Measurements from ENCODE around the gene HDLBP.

HDLBP gene

GRCh38 chr2:241275504-241275903 lies 40.0 kb downstream of the HDLBP start:
- no peak for TF ChIP-seq SIN3A (IDR thresholded peaks at IDR 0.05; ENCODE audit: borderline replicate concordance, insufficient read depth, low read length)
- TF ChIP-seq REST (IDR thresholded peaks at IDR 0.05; ENCODE audit: insufficient read depth in 1 of 2, low read depth in 2 of 2, low read length in 2 of 2): no peak
- TF ChIP-seq TAF1 (IDR thresholded peaks at IDR 0.05; ENCODE audit: borderline replicate concordance, insufficient read depth, low read length): no peak
- no peak for TF ChIP-seq FOXP2 (optimal IDR thresholded peaks at IDR 0.05; ENCODE audit: borderline replicate concordance, extremely low read depth, extremely low read length, insufficient read depth)
- no peak for TF ChIP-seq POLR2AphosphoS5 (IDR thresholded peaks at IDR 0.05; ENCODE audit: low read depth, low read length)

GRCh38 chr2:241274127-241274526 lies 41.3 kb downstream of the HDLBP start:
- TF ChIP-seq POLR2AphosphoS5 (IDR thresholded peaks at IDR 0.05; ENCODE audit: low read depth, low read length) (no peak), REST (IDR thresholded peaks at IDR 0.05; ENCODE audit: insufficient read depth in 1 of 2, low read depth in 2 of 2, low read length in 2 of 2) (no peak), TAF1 (IDR thresholded peaks at IDR 0.05; ENCODE audit: borderline replicate concordance, insufficient read depth, low read length) (no peak), SIN3A (IDR thresholded peaks at IDR 0.05; ENCODE audit: borderline replicate concordance, insufficient read depth, low read length) (no peak), FOXP2 (optimal IDR thresholded peaks at IDR 0.05; ENCODE audit: borderline replicate concordance, extremely low read depth, extremely low read length, insufficient read depth) (no peak)

GRCh38 chr2:241273210-241274020 lies 42.1 kb downstream of the HDLBP start:
- TF ChIP-seq FOXP2 (optimal IDR thresholded peaks at IDR 0.05; ENCODE audit: borderline replicate concordance, extremely low read depth, extremely low read length, insufficient read depth) (no peak), POLR2AphosphoS5 (IDR thresholded peaks at IDR 0.05; ENCODE audit: low read depth, low read length) (no peak)

GRCh38 chr2:241272303-241273209 lies 42.9 kb downstream of the HDLBP start:
- no peak for TF ChIP-seq FOXP2 (optimal IDR thresholded peaks at IDR 0.05; ENCODE audit: borderline replicate concordance, extremely low read depth, extremely low read length, insufficient read depth)
- 0 out of 2 replicates have a peak, but pooled peaks have one; percentile 19 for TF ChIP-seq TAF1 (IDR thresholded peaks at IDR 0.05; ENCODE audit: borderline replicate concordance, insufficient read depth, low read length)
- peak; percentile 38; the same call in 1 of the 2 replicates for TF ChIP-seq POLR2AphosphoS5 (IDR thresholded peaks at IDR 0.05; ENCODE audit: low read depth, low read length)
- TF ChIP-seq REST (IDR thresholded peaks at IDR 0.05; ENCODE audit: insufficient read depth in 1 of 2, low read depth in 2 of 2, low read length in 2 of 2): no peak

GRCh38 chr2:241271706-241272302 lies 43.7 kb downstream of the HDLBP start:
- peak; percentile 38; the same call in 1 of the 2 replicates for TF ChIP-seq POLR2AphosphoS5 (IDR thresholded peaks at IDR 0.05; ENCODE audit: low read depth, low read length)
- TF ChIP-seq REST (IDR thresholded peaks at IDR 0.05; ENCODE audit: insufficient read depth in 1 of 2, low read depth in 2 of 2, low read length in 2 of 2): no peak

Measured in PFSK-1 (cell line).